HUES64 (cell line): ENCODE results near the gene PSMD12.
"Not testable (repeated sequence)": the region's sequence is repeated elsewhere in the genome, so short reads cannot be mapped to it uniquely, and the experiment has no call there.

Experiments
- H3K27ac ChIP-seq: 2 replicates; pipeline ENCODE4 v1.7.0; 2013; ENCODE audit warnings: low read depth, low read length, inconsistent platforms
- H3K27me3 ChIP-seq: 2 replicates; pipeline ENCODE4 v1.6.1; 2013; ENCODE audit warnings: mild to moderate bottlenecking, low read length; ENCODE audit not compliant: insufficient read depth
- H3K36me3 ChIP-seq: 2 replicates; pipeline ENCODE4 v1.6.1; 2013; ENCODE audit warnings: mild to moderate bottlenecking, low read length; ENCODE audit not compliant: insufficient read depth
- H3K4me1 ChIP-seq: 2 replicates; pipeline ENCODE4 v1.6.1; 2013; ENCODE audit warnings: mild to moderate bottlenecking, low read length, moderate library complexity; ENCODE audit not compliant: insufficient read depth
- H3K4me3 ChIP-seq: 2 replicates; pipeline ENCODE4 v1.5.1; 2013; ENCODE audit warnings: mild to moderate bottlenecking, low read length, moderate library complexity
- H3K9ac ChIP-seq: 2 replicates; pipeline ENCODE4 v1.6.1; 2013; ENCODE audit warnings: mild to moderate bottlenecking, low read depth, low read length
- H3K9me3 ChIP-seq: 2 replicates; pipeline ENCODE4 v1.6.1; 2013; ENCODE audit warnings: low read depth, low read length; ENCODE audit not compliant: insufficient read depth
- WGBS: fragments of 150-250, 120-280 bp; methylation state at CpG from one replicate; pipeline ENCODE4 v1.1.7; 2013; ENCODE audit warnings: missing lambda C conversion rate; 5-methylcytosine and 5-hydroxymethylcytosine counted together

PSMD12 gene

DNA sequence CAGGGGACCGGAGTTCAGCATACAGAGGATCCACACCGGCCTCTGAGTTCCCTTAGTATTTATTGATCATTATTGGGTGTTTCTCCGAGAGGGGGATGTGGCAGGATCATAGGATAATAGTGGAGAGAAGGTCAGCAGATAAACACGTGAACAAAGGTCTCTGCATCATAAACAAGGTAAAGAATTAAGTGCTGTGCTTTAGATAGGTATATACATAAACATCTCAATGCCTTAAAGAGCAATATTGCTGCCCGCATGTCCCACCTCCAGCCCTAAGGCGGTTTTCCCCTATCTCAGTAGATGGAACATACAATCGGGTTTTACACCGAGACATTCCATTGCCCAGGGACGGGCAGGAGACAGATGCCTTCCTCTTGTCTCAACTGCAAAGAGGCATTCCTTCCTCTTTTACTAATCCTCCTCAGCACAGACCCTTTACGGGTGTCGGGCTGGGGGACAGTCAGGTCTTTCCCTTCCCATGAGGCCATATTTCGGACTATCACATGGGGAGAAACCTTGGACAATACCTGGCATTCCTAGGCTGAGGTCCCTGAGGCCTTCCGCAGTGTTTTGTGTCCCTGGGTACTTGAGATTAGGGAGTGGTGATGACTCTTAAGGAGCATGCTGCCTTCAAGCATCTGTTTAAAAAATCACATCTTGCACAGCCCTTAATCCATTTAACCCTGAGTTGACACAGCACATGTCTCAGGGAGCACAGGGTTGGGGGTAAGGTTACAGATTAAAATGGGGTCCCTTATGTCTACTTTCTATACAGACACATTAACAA is 39.2 kb downstream of the PSMD12 start:
- H3K4me1 ChIP-seq, H3K4me3 ChIP-seq, H3K27me3 ChIP-seq, H3K36me3 ChIP-seq, H3K27ac ChIP-seq, H3K9me3 ChIP-seq, H3K9ac ChIP-seq: not testable (repeated sequence)
- 90% methylated on average over 8 of the region's 13 CpGs for WGBS

DNA sequence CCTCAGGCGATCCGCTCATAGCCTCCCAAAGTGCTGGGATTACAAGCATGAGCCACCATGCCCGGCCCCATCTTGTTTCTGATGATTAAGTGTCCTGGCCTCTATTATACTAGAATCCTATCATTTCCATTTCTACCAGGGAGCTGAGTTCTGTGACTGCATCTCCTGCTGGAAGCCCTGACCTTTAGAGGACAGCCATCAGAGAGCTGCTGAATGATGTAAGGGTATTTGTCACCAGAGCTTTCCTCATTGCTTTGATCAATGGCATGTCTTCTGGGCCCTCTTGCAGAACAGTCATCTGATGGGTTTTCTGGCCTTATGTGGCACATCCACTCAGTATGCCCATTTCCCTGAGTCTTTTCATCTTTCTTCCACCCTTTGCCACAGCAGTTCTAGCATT is 39.9 kb downstream of the PSMD12 start:
- Histone ChIP-seq H3K27me3 (no peaks in the 10 kb centered on the region), H3K36me3 (no peaks in the 10 kb centered on the region), H3K4me1 (peaks cover 10% of the 10 kb centered on the region), H3K9me3 (no peaks in the 10 kb centered on the region), H3K27ac (no peak overlapping the region), H3K4me3 (no peak overlapping the region), H3K9ac (no peak overlapping the region)
- 95% methylated on average over 3 of the region's 3 CpGs for WGBS

DNA sequence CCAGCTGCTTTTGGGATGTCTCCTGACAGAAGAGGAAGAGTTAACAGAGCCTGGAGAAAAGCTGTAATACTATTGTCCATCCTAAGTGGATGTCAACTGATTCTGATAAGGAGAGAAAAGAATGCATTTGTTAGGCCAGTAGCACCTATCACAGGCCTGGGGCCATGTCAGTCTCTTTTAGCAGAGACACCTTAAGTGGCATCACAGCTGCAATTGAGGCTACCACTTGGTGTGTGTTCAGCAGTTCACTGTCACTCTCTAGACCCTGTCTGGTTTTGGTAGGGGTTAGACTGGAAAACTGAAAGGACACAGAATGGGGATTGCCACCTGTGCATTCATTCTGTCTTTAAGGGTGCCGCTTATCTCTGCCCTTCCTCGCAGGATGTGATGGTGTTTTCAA is 42.0 kb downstream of the PSMD12 start:
- H3K27ac ChIP-seq: no peak overlapping the region
- no peaks in the 10 kb centered on the region for H3K36me3 ChIP-seq
- H3K27me3 ChIP-seq: no peaks in the 10 kb centered on the region
- H3K4me3 ChIP-seq: no peak overlapping the region
- H3K4me1 ChIP-seq: peaks cover 10% of the 10 kb centered on the region
- H3K9me3 ChIP-seq: no peaks in the 10 kb centered on the region
- no peak overlapping the region for H3K9ac ChIP-seq
- WGBS: 93% methylated on average over 2 of the region's 2 CpGs

DNA sequence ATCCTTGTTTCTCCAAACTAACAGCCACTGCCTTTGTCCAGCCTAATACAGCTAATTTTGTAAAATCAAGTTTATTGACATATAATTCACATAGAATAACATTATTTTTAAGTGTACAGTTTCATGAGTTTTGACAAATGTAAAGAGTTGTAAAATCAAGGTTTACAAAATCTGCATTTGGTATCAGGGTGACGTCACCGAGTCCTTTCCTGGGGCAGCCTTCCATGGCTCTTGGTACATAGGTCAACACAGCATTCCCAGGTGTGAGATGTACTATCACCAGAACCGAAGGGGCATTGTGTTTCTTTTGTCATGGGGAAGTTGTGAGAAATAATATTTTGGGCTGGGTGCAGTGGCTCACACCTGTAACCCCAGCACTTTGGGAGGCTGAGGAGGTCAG is 42.9 kb downstream of the PSMD12 start:
- Histone ChIP-seq H3K9ac (no peak overlapping the region), H3K27ac (no peak overlapping the region), H3K27me3 (no peaks in the 10 kb centered on the region), H3K9me3 (no peaks in the 10 kb centered on the region), H3K4me3 (no peak overlapping the region), H3K36me3 (no peaks in the 10 kb centered on the region), H3K4me1 (peaks cover 10% of the 10 kb centered on the region)
- 96% methylated on average over 3 of the region's 3 CpGs for WGBS

DNA sequence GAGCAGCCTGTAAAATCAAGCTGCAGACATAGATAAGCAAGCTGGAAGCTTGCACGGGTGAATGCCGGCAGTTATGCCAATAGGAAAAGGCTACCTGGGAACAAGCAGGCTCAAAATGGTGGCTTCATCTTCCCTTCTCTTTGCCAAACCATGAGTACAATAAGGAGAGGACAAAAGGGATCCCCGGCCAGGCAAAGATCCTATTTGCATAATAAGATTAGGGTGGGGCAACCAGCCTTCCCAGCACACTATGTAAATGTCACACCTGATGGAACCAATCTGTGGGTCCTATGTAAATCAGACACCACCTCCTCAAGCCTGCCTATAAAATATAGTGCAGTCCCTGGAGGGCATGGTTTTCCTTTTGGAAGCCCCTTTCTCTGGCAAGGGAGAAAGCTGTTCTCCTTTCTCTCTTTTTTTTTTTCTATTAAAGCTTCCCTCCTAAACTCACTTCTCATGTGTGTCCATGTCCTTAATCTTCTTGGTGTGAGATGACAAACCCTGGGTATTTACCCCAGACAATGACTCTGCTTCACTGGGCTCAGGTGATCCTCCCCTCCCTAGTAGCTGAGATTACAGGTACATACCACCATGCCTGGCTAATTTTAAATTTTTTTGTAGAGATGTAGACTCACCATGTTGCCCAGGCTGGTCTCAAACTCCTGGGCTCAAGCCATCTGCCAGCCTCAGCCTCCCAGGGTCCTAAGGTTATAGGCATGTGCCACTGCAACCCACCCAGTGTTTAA is 44.2 kb downstream of the PSMD12 start:
- H3K27me3 ChIP-seq: no peaks in the 10 kb centered on the region

DNA sequence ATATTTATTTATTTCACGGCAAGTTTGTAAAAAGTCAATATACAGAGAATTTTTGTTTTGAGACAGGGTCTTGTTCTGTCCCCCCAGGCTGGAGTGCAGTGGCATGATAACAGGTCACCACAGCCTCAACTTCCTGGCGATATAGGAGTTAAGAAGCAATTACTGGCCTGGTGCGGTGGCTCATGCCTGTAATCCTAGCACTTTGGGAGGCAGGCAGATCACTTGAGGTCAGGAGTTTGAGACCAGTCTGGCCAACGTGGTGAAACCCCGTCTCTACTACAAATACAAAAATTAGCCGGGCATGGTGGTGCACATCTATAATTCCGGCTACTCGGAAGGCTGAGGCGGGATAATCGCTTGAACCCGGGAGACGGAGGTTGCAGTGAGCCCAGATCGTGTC is 44.9 kb downstream of the PSMD12 start:
- not testable (repeated sequence) for H3K27me3 ChIP-seq, H3K9me3 ChIP-seq, H3K27ac ChIP-seq, H3K4me1 ChIP-seq, H3K36me3 ChIP-seq, H3K4me3 ChIP-seq, H3K9ac ChIP-seq
- WGBS: 93% methylated on average over 13 of the region's 13 CpGs

More for the DNA sequence above, 44.2 kb downstream of the PSMD12 start:
- WGBS: 31% methylated on average over 3 of the region's 3 CpGs
- peak overlapping the region; percentile 37; the same call in 1 of the 2 replicates for H3K27ac ChIP-seq
- H3K36me3 ChIP-seq: no peaks in the 10 kb centered on the region
- 0 out of 2 replicates have a peak overlapping the region, but pooled peaks have one; percentile 26 for H3K9ac ChIP-seq
- peak overlapping the region; percentile 8; the same call in 1 of the 2 replicates for H3K4me3 ChIP-seq
- no peaks in the 10 kb centered on the region for H3K9me3 ChIP-seq
- H3K4me1 ChIP-seq: peaks cover 10% of the 10 kb centered on the region

DNA sequence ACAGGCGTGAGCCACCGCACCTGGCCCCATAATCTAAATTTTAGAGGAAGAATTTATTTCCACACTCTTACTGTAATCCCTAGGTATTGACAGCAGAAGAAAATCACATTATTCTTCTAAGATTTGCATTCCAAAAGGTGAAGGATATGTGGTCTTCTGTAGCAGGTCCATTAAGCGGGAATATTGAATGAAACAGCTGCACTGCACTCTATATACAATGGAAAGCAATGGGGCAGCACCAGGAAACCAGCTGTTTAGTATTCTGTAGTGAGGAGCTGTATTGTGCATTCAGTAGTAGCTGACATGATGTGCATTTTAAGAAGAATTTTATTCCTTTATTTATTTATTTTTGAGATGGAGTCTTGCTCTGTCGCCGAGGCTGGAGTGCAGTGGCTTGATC is 49.6 kb downstream of the PSMD12 start:
- no peaks in the 10 kb centered on the region for H3K36me3 ChIP-seq
- no peaks in the 10 kb centered on the region for H3K9me3 ChIP-seq
- H3K27ac ChIP-seq: no peak overlapping the region
- H3K4me1 ChIP-seq: peaks cover 2% of the 10 kb centered on the region; the same call in 1 of the 2 replicates
- no peak overlapping the region for H3K4me3 ChIP-seq
- no peaks in the 10 kb centered on the region for H3K27me3 ChIP-seq
- WGBS: 94% methylated on average over 5 of the region's 5 CpGs
- H3K9ac ChIP-seq: no peak overlapping the region

DNA sequence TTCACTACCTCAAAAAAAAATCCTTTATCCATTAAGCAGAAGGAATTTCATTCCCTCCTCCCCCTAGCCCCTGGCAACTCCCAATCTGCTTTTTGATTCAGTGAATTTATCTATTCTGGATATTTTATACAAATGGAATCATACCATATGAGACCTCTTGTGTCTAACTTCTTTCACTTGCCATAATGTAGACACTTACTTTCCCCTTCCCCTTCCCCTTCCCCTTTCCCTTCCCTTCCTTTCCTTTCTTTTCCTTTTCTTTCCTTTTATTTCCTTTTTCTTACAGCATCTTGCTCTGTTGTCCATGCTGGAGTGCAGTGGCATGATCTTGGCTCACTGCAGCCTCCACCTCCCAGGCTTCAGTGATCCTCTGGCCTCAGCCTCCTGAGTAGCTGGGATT is 50.5 kb downstream of the PSMD12 start:
- Histone ChIP-seq H3K27ac (no peak overlapping the region), H3K9ac (no peak overlapping the region), H3K27me3 (no peaks in the 10 kb centered on the region), H3K9me3 (no peaks in the 10 kb centered on the region), H3K36me3 (no peaks in the 10 kb centered on the region), H3K4me1 (peaks cover 3% of the 10 kb centered on the region; the same call in 1 of the 2 replicates), H3K4me3 (no peak overlapping the region)

DNA sequence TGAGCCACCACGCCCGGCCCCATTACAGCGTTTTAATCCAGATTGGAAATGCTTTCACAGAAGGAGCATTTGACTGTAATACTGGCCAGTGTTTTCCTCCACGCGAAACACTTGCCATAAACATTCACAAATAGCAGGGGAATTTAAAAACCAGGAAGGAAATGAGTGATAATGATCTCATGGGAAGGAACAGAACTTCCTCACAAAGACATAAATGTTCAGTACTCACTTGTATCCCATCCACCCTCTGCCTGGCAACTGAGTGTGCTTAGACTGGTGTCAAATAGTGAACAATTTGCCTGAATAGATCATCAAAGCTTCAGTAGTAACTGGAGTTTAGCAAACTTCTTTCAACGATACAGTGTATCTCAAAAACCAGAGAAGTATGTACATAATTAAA is 54.1 kb downstream of the PSMD12 start:
- Histone ChIP-seq H3K36me3 (no peaks in the 10 kb centered on the region), H3K27ac (no peak overlapping the region), H3K9me3 (no peaks in the 10 kb centered on the region), H3K4me1 (peaks cover 3% of the 10 kb centered on the region; the same call in 1 of the 2 replicates), H3K4me3 (no peak overlapping the region), H3K27me3 (no peaks in the 10 kb centered on the region), H3K9ac (no peak overlapping the region)
- 86% methylated on average over 5 of the region's 6 CpGs for WGBS

DNA sequence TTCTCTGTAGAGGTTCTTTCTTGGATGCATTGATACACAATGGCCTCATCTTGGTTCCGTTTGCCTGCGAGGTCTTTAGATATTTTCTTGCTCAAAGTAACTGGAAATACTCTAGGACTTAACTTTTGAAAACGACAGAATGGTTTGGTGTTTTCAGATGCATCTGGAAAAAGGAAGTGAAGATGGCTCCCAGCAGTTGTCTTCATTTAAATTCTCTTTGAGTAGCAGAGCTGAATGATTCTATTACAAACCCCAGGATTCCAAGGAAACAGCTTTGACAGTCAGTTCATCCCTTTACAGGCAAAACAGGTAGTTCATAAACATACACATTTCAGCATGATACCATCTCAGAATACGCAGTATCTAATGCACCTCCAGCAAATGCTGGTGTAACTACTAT is 54.8 kb downstream of the PSMD12 start:
- H3K4me1 ChIP-seq: peaks cover 3% of the 10 kb centered on the region; the same call in 1 of the 2 replicates
- 54% methylated on average over 4 of the region's 4 CpGs for WGBS
- no peaks in the 10 kb centered on the region for H3K36me3 ChIP-seq
- no peak overlapping the region for H3K9ac ChIP-seq
- H3K27me3 ChIP-seq: no peaks in the 10 kb centered on the region
- H3K9me3 ChIP-seq: no peaks in the 10 kb centered on the region
- H3K27ac ChIP-seq: peak overlapping the region; percentile 61
- no peak overlapping the region for H3K4me3 ChIP-seq

DNA sequence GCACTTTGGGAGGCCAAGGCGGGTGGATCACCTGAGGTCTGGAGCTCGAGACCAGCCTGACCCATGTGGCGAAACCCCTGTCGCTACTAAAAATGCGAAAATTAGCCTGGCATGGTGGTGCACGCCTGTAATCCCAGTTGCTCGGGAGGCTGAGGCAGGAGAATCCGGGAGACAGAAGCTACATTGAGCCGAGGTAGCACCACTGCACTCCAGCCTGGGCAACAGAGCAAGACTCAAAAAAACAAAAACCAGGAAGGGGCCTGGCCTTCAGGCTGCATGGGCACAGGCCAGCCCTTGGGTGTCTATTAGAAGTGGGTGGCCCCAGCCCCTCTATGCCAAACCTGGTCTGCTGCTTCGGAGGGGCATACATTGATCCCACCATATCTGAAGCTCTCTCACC is 56.0 kb downstream of the PSMD12 start:
- Histone ChIP-seq H3K9me3 (no peaks in the 10 kb centered on the region), H3K4me3 (no peak overlapping the region), H3K9ac (no peak overlapping the region), H3K27ac (no peak overlapping the region), H3K36me3 (no peaks in the 10 kb centered on the region), H3K4me1 (peaks cover 3% of the 10 kb centered on the region; the same call in 1 of the 2 replicates), H3K27me3 (no peaks in the 10 kb centered on the region)
- 93% methylated on average over 10 of the region's 10 CpGs for WGBS
